Liver (tissue), 3 donors: Measurements from ENCODE around the gene MAP3K5.

Experiments used
- CTCF ChIP-seq: fragments of 150-350 bp; IDR thresholded peaks from 2 replicates; pipeline ENCODE4 v1.5.1; 2017; ENCODE audit warnings: improper control_type of control experiment, low read depth, low read length; ENCODE audit not compliant: missing input control
- HNF4G ChIP-seq: IDR thresholded peaks from 2 replicates; pipeline ENCODE4 v1.6.1; 2016; ENCODE audit warnings: antibody characterized with exemption
- RXRA ChIP-seq, 2 donors: IDR thresholded peaks; 2 replicates each; pipeline ENCODE4 v1.6.1; 2017 to 2018; ENCODE audit warnings: antibody characterized with exemption in 2 of 2, mild to moderate bottlenecking in 1 of 2
- SP1 ChIP-seq: IDR thresholded peaks from 2 replicates; pipeline ENCODE4 v1.6.1; 2018; ENCODE audit warnings: antibody characterized with exemption, mild to moderate bottlenecking
- TF ChIP-seq, protein P1 (sequence below): IDR thresholded peaks from 2 replicates; pipeline ENCODE4 v1.6.1; 2016; ENCODE audit warnings: antibody characterized with exemption
- TF ChIP-seq, protein P2 (sequence below): IDR thresholded peaks from 2 replicates; pipeline ENCODE4 v1.6.1; 2016; ENCODE audit warnings: antibody characterized with exemption
- donor health status: healthy.
- donor health status: healthy.

GRCh38 chr6:136644597-136644952, 147.7 kb downstream of the MAP3K5 start:
- no peak for TF ChIP-seq CTCF
- TF ChIP-seq, protein P1, sequence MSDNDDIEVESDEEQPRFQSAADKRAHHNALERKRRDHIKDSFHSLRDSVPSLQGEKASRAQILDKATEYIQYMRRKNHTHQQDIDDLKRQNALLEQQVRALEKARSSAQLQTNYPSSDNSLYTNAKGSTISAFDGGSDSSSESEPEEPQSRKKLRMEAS = no peak
- TF ChIP-seq, protein P2, sequence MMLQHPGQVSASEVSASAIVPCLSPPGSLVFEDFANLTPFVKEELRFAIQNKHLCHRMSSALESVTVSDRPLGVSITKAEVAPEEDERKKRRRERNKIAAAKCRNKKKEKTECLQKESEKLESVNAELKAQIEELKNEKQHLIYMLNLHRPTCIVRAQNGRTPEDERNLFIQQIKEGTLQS = no peak
- no peak for TF ChIP-seq HNF4G
- no peak for TF ChIP-seq SP1
- TF ChIP-seq RXRA (IDR thresholded peaks at IDR 0.05) = no peak
